HUES48 (cell line): Measurements from ENCODE around the gene MORN3.

Experiments
- H3K27ac ChIP-seq: one replicate; pipeline ENCODE4 v1.7.0; 2013; ENCODE audit warnings: low read depth, low read length, inconsistent platforms
- H3K27me3 ChIP-seq: 2 replicates; pipeline ENCODE4 v1.6.1; 2013; ENCODE audit warnings: mild to moderate bottlenecking, low read length; ENCODE audit not compliant: control insufficient read depth, insufficient read depth
- H3K36me3 ChIP-seq: 2 replicates; pipeline ENCODE4 v1.6.1; 2013; ENCODE audit warnings: low read length; ENCODE audit not compliant: control insufficient read depth, insufficient read depth
- H3K4me1 ChIP-seq: 2 replicates; pipeline ENCODE4 v1.6.1; 2013; ENCODE audit warnings: mild to moderate bottlenecking, low read length; ENCODE audit not compliant: control insufficient read depth, insufficient read depth
- H3K4me3 ChIP-seq: 2 replicates; pipeline ENCODE4 v1.5.1; 2013; ENCODE audit warnings: mild to moderate bottlenecking, low read depth, low read length
- H3K9ac ChIP-seq: 2 replicates; pipeline ENCODE4 v1.6.1; 2013; ENCODE audit warnings: mild to moderate bottlenecking, low read depth, low read length, moderate library complexity
- H3K9me3 ChIP-seq: 2 replicates; pipeline ENCODE4 v1.6.1; 2013; ENCODE audit warnings: low read length; ENCODE audit not compliant: control insufficient read depth, insufficient read depth

The MORN3 gene

DNA sequence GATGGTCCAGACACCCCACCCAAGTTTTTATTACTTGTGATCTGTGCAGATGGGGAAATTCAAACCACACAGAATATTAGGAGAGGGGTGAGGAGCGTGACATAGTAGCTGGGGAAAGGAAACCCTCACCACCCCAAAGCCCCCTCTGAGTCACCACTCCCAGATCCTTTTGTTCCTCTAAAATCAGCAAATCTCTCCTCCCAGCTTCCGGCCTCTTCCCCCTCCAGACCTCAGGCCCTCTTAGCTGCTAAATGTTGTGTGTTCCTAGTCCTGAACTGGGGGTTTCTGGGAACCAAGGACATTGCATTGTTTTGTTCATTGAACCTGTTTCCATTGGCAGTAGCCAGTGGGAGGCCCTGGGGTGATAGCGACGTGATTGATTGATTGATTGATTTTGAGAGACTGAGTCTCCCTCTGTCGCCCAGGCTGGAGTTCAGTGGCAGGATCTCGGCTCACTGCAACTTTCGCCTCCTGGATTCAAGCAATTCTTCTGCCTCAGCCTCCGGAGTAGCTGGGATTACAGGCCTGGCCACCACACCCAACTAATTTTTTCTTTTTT is 49.0 kb downstream of the MORN3 start:
- Histone ChIP-seq H3K9me3 (no peaks in the 10 kb centered on the region), H3K4me3 (no peak overlapping the region), H3K27ac (peak overlapping the region; percentile 88)

DNA sequence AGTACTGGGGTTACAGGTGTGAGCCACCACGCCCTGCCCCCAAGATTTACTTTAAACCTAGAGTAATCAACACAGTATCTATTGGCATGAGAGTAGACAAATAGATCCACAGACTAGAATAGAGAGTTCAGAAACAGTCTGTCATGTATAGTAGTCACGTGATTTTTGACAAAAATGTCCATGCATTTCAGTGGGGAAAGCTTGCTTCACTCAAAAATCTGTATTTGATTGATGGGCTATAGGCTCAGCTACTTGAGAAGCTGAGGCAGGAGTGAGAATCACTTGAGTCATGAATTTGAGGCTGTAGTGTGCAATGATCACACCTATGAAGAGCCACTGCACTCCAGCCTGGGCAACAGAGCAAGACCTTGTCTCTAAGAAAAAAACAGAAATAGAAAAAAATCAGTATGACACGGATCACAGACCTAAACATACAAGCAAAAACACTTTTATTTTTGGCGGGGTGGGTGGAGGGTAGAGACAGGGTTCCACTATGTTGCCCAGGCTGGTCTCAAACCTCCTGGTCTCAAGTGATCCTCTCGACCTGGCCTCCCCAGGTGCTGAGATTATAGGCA is 50.7 kb downstream of the MORN3 start:
- no peak overlapping the region for H3K27ac ChIP-seq
- H3K9me3 ChIP-seq: no peaks in the 10 kb centered on the region
- H3K36me3 ChIP-seq: no peaks in the 10 kb centered on the region
- H3K4me3 ChIP-seq: no peak overlapping the region
- H3K27me3 ChIP-seq: no peaks in the 10 kb centered on the region
- H3K4me1 ChIP-seq: peaks cover 4% of the 10 kb centered on the region; the same call in 1 of the 2 replicates
- H3K9ac ChIP-seq: no peak overlapping the region

More for the DNA sequence above, 49.0 kb downstream of the MORN3 start:
- Histone ChIP-seq H3K27me3 (no peaks in the 10 kb centered on the region), H3K9ac (no peak overlapping the region), H3K36me3 (no peaks in the 10 kb centered on the region), H3K4me1 (peaks cover 9% of the 10 kb centered on the region)

- H3K4me3 ChIP-seq: no peak overlapping the region
- H3K9ac ChIP-seq: no peak overlapping the region
- no peaks in the 10 kb centered on the region for H3K27me3 ChIP-seq
- peaks cover 1% of the 10 kb centered on the region; the same call in 1 of the 2 replicates for H3K4me1 ChIP-seq
- H3K9me3 ChIP-seq: no peaks in the 10 kb centered on the region
- H3K36me3 ChIP-seq: no peaks in the 10 kb centered on the region
- no peak overlapping the region for H3K27ac ChIP-seq
Observed at GRCh38 chr12:121614872-121615467, 54.5 kb downstream of the MORN3 start.

GRCh38 chr12:121613462-121613861 is 56.0 kb downstream of the MORN3 start:
- Histone ChIP-seq H3K9me3 (no peaks in the 10 kb centered on the region), H3K9ac (no peak overlapping the region), H3K4me1 (no peaks in the 10 kb centered on the region; the same call in 1 of the 2 replicates), H3K36me3 (no peaks in the 10 kb centered on the region), H3K27ac (no peak overlapping the region), H3K4me3 (no peak overlapping the region), H3K27me3 (no peaks in the 10 kb centered on the region)

DNA sequence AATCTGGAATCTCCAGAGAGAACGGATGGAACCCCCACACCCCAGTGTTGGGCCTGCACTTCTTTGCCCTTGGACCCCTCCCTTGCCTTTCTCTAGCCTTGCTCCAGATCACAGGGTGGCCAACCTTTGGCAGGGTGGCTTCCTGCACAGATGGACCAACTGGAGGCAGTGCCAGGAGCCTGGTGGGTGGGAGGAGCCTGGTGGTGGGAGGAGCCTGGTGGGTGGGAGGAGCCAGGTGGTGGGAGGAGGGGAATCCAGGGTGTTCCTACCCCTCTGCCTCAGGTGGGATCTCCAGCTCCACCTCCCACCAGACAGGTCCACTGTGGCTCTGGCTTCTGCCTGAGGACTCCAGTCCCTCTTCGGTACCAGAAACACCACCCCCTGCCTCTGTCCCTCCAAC is 58.1 kb downstream of the MORN3 start:
- no peaks in the 10 kb centered on the region; the same call in 1 of the 2 replicates for H3K4me1 ChIP-seq
- H3K9ac ChIP-seq: no peak overlapping the region
- H3K36me3 ChIP-seq: no peaks in the 10 kb centered on the region
- no peaks in the 10 kb centered on the region for H3K9me3 ChIP-seq
- no peak overlapping the region for H3K4me3 ChIP-seq
- no peak overlapping the region for H3K27ac ChIP-seq
- H3K27me3 ChIP-seq: no peaks in the 10 kb centered on the region

GRCh38 chr12:121610239-121611149 is 59.0 kb downstream of the MORN3 start:
- Histone ChIP-seq H3K4me3 (no peak overlapping the region), H3K4me1 (no peaks in the 10 kb centered on the region; the same call in 1 of the 2 replicates), H3K27ac (peak overlapping the region; percentile 28), H3K36me3 (no peaks in the 10 kb centered on the region), H3K9me3 (no peaks in the 10 kb centered on the region), H3K27me3 (no peaks in the 10 kb centered on the region), H3K9ac (no peak overlapping the region)

GRCh38 chr12:121608301-121608700 is 61.2 kb downstream of the MORN3 start:
- no peaks in the 10 kb centered on the region for H3K9me3 ChIP-seq

DNA sequence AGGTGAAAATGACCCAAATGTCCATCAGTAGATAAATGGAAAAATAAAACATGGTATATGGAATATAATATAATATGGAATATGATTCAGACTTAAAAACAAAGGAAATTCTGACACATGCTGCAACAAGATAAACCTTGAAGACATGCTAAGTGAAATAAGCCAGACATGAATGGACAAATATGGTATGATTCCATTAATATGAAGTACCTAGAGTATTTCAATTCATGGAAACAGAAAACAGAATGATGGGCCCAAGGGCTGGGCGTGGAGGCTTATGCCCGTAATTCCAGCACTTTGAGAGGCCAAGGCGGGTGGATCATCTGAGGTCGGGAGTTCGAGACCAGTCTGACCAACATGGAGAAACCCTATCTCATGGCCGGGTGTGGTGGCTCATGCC is 65.9 kb downstream of the MORN3 start:
- Histone ChIP-seq H3K4me1 (no peaks in the 10 kb centered on the region), H3K4me3 (no peak overlapping the region), H3K27me3 (no peaks in the 10 kb centered on the region), H3K36me3 (peaks cover 4% of the 10 kb centered on the region; the same call in 1 of the 2 replicates), H3K27ac (no peak overlapping the region), H3K9ac (no peak overlapping the region), H3K9me3 (no peaks in the 10 kb centered on the region)

More at GRCh38 chr12:121608301-121608700, 61.2 kb downstream of the MORN3 start:
- Histone ChIP-seq H3K27ac (no peak overlapping the region), H3K4me1 (no peaks in the 10 kb centered on the region; the same call in 1 of the 2 replicates), H3K4me3 (no peak overlapping the region), H3K27me3 (no peaks in the 10 kb centered on the region), H3K36me3 (no peaks in the 10 kb centered on the region), H3K9ac (no peak overlapping the region)

DNA sequence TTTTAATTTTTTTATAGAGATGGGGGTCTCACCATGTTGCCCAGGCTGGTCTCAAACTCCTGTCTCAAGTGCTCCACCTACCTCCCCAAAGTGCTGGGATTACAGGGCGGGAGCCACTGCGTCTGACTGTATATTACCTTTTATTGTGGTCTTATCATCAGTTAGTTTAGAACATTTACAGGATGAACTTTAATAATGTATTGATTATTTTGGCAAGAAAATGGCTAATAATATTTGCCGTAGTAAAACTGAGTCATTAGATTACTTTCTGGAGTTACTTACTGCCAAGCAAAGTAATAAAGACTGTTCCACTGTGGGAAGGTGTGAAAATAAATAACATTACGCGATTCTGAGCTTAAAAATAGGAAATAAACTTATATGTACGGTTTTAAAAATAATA is 66.7 kb downstream of the MORN3 start:
- H3K27ac ChIP-seq: no peak overlapping the region
- H3K4me3 ChIP-seq: no peak overlapping the region
- H3K27me3 ChIP-seq: no peaks in the 10 kb centered on the region
- H3K36me3 ChIP-seq: peaks cover 10% of the 10 kb centered on the region; the same call in 1 of the 2 replicates
- no peaks in the 10 kb centered on the region for H3K9me3 ChIP-seq
- H3K9ac ChIP-seq: no peak overlapping the region
- H3K4me1 ChIP-seq: no peaks in the 10 kb centered on the region

DNA sequence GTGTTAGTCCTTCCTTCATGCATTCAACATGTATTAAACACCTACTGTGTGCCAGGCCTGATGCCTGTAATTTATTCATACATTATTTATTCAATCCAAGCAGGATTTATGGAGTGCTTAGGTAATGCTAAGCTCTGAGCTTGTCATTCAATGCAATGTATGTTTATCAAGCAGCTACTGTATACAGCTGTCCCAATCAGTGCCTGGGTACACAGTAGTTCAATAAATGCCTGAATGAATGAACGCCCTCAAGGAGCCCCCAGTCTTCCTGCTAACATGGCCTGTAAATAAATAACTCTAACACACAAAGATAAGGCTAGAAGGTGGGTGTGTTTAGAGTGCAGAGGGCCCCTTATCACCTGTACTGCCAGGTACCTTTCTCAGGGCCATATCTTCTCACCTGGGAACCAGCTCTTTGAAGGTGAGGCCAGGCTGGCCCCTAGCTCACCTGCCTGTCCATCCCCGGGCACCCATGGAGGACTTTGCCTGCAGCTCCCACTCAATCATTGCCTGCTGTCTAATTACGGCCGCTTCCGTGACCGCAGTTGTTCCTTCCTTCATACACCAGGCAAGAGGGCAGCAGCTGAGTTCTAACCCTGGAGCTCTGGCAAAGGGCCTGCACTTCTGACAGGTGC is 68.6 kb downstream of the MORN3 start:
- H3K4me1 ChIP-seq: no peaks in the 10 kb centered on the region
- no peaks in the 10 kb centered on the region for H3K27me3 ChIP-seq
- H3K36me3 ChIP-seq: peaks cover 19% of the 10 kb centered on the region
- H3K9me3 ChIP-seq: no peaks in the 10 kb centered on the region
- no peak overlapping the region for H3K9ac ChIP-seq
- no peak overlapping the region for H3K4me3 ChIP-seq
- no peak overlapping the region for H3K27ac ChIP-seq
